Measurements from ENCODE around the gene CYB5A. TPM values are rescaled to one million over a fixed set of nuclear protein-coding genes. Genes with fewer than 3 reads are reported as not detected.

Gene CYB5A
- total RNA-seq, 1 donor from 2014 or later = 105 TPM

GRCh38 chr18:74229005-74229404 is 62.8 kb downstream of the CYB5A start:
- no peaks in the 10 kb centered on the region for H3K36me3 ChIP-seq
- intact Hi-C loops (cut with micrococcal nuclease) = no loop called here
- no peak overlapping the region for H3K4me3 ChIP-seq
- H3K4me1 ChIP-seq = peaks cover 3% of the 10 kb centered on the region
- no peaks in the 10 kb centered on the region for H3K9me3 ChIP-seq (replicated peaks)
- TF ChIP-seq CTCF (IDR thresholded peaks at IDR 0.05; ENCODE audit: borderline replicate concordance) = no peak
- no peak for DNase-seq
- no peaks in the 10 kb centered on the region for H3K27me3 ChIP-seq (ENCODE audit: low read depth)
- no peak overlapping the region for H3K27ac ChIP-seq (replicated peaks)

- Histone ChIP-seq H3K4me3 (no peak overlapping the region), H3K36me3 (no peaks in the 10 kb centered on the region), H3K27me3 (ENCODE audit: low read depth) (no peaks in the 10 kb centered on the region), H3K4me1 (no peaks in the 10 kb centered on the region), H3K9me3 (replicated peaks) (no peaks in the 10 kb centered on the region), H3K27ac (replicated peaks) (no peak overlapping the region)
- intact Hi-C loops (cut with micrococcal nuclease) = no loop called here
- no peak for DNase-seq
- TF ChIP-seq CTCF (IDR thresholded peaks at IDR 0.05; ENCODE audit: borderline replicate concordance) = no peak
Measured at GRCh38 chr18:74228312-74228711, 63.5 kb downstream of the CYB5A start.

- intact Hi-C loops (cut with micrococcal nuclease) = no loop called here
Measured at GRCh38 chr18:74226666-74227065, 65.1 kb downstream of the CYB5A start.

GRCh38 chr18:74226156-74226555 is 65.6 kb downstream of the CYB5A start:
- Histone ChIP-seq H3K27me3 (ENCODE audit: low read depth) (no peaks in the 10 kb centered on the region), H3K4me3 (no peak overlapping the region), H3K36me3 (no peaks in the 10 kb centered on the region), H3K4me1 (no peaks in the 10 kb centered on the region), H3K9me3 (replicated peaks) (no peaks in the 10 kb centered on the region), H3K27ac (replicated peaks) (no peak overlapping the region)
- TF ChIP-seq CTCF (IDR thresholded peaks at IDR 0.05; ENCODE audit: borderline replicate concordance) = no peak
- intact Hi-C loops (cut with micrococcal nuclease) = no loop called here
- no peak for DNase-seq

More at GRCh38 chr18:74226666-74227065, 65.1 kb downstream of the CYB5A start:
- Histone ChIP-seq H3K4me3 (no peak overlapping the region), H3K36me3 (no peaks in the 10 kb centered on the region), H3K4me1 (no peaks in the 10 kb centered on the region), H3K9me3 (replicated peaks) (no peaks in the 10 kb centered on the region), H3K27me3 (ENCODE audit: low read depth) (no peaks in the 10 kb centered on the region), H3K27ac (replicated peaks) (no peak overlapping the region)
- no peak for TF ChIP-seq CTCF (IDR thresholded peaks at IDR 0.05; ENCODE audit: borderline replicate concordance)
- no peak for DNase-seq

- no peaks in the 10 kb centered on the region for H3K9me3 ChIP-seq (replicated peaks)
- H3K27ac ChIP-seq (replicated peaks) = no peak overlapping the region
- H3K4me3 ChIP-seq = no peak overlapping the region
- H3K4me1 ChIP-seq = no peaks in the 10 kb centered on the region
- intact Hi-C loops (cut with micrococcal nuclease) = no loop called here
- H3K27me3 ChIP-seq (ENCODE audit: low read depth) = no peaks in the 10 kb centered on the region
- H3K36me3 ChIP-seq = no peaks in the 10 kb centered on the region
- TF ChIP-seq CTCF (IDR thresholded peaks at IDR 0.05; ENCODE audit: borderline replicate concordance) = no peak
- no peak for DNase-seq
Measured at GRCh38 chr18:74225193-74225840, 66.4 kb downstream of the CYB5A start.
